ENCODE results near the gene ATP6V1A. TPM values are rescaled to one million over a fixed set of nuclear protein-coding genes. Genes with fewer than 3 reads are reported as not detected.

The ATP6V1A gene
- total RNA-seq, 1 experiment from 2014 or later, result 73.4 TPM

DNA sequence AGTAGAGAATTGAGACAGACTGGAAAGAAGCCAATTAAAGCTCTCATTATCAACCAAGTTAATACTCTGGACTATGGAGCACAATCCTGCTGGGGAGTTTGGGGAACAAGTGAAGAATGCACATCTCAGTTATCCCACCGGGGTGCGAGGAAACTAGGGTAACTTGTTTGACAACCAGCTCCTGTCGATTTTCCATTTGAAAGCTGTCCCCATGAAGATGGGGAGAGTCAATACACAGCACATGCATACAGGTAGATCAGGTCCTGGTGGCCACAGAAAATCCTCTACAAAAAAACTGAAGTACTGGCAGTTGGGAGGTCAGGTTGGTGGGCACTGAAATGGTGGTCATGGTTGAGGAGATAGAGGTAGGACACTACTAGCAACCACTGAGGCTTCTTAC is 66.0 kb downstream of the ATP6V1A start:
- H3K18ac ChIP-seq (ENCODE audit: insufficient read length, low read depth, low read length), result no peak overlapping the region
- no peak overlapping the region for H2AFZ ChIP-seq (ENCODE audit: low read length)
- H2BK15ac ChIP-seq (ENCODE audit: low read depth, low read length), result no peak overlapping the region
- Mint-ChIP-seq H3K27me3 (ENCODE audit: low read depth) (no peaks in the 10 kb centered on the region), H3K4me1 (peaks cover 7 to 10% of the 10 kb centered on the region in 2 experiments), H3K9me3 (no peaks in the 10 kb centered on the region), H3K4me3 (no peak overlapping the region), H3K27ac (peak overlapping the region in 1 of 3 experiments; percentile 10; a peak in 1 of 7 replicates), H3K36me3 (ENCODE audit: insufficient read depth in 1 of 3, low read depth in 3 of 3) (peaks cover 0 to 24% (median 0%) of the 10 kb centered on the region in 3 experiments; a peak in 4 of 7 replicates)
- no peak overlapping the region for H3T11ph ChIP-seq (ENCODE audit: low read length)
- TF ChIP-seq, protein P1, sequence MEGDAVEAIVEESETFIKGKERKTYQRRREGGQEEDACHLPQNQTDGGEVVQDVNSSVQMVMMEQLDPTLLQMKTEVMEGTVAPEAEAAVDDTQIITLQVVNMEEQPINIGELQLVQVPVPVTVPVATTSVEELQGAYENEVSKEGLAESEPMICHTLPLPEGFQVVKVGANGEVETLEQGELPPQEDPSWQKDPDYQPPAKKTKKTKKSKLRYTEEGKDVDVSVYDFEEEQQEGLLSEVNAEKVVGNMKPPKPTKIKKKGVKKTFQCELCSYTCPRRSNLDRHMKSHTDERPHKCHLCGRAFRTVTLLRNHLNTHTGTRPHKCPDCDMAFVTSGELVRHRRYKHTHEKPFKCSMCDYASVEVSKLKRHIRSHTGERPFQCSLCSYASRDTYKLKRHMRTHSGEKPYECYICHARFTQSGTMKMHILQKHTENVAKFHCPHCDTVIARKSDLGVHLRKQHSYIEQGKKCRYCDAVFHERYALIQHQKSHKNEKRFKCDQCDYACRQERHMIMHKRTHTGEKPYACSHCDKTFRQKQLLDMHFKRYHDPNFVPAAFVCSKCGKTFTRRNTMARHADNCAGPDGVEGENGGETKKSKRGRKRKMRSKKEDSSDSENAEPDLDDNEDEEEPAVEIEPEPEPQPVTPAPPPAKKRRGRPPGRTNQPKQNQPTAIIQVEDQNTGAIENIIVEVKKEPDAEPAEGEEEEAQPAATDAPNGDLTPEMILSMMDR (conservative IDR thresholded peaks at IDR 0.05), result no peak
- no peaks in the 10 kb centered on the region for H4K20me1 ChIP-seq (ENCODE audit: control insufficient read depth, insufficient read depth, insufficient read length)
- no peak for DNase-seq
- no peak overlapping the region for H3K14ac ChIP-seq (ENCODE audit: insufficient read depth, low read length)
- H2BK20ac ChIP-seq (ENCODE audit: low read depth, low read length, poor library complexity, severe bottlenecking), result no peak overlapping the region
- no peak overlapping the region for H3K4me2 ChIP-seq (ENCODE audit: insufficient read depth, insufficient read length, low read length)
- no peak overlapping the region for H2BK5ac ChIP-seq (ENCODE audit: insufficient read length, low read length)
- no peaks in the 10 kb centered on the region for H3K79me1 ChIP-seq (ENCODE audit: insufficient read depth, low read depth, low read length, poor library complexity, severe bottlenecking)
- no peak overlapping the region for H4K8ac ChIP-seq (replicated peaks; ENCODE audit: insufficient read length, low read depth, low read length)
- WGBS (ENCODE audit: extremely low coverage, insufficient read length, low lambda C conversion rate), result no CpG with 5 or more reads among the region's 3 CpGs
- H3K27ac ChIP-seq (ENCODE audit: insufficient read length, low read depth, low read length), result no peak overlapping the region
- H2AK5ac ChIP-seq (ENCODE audit: insufficient read length, low read length), result no peak overlapping the region
- no peaks in the 10 kb centered on the region for H3K9me3 ChIP-seq (ENCODE audit: control insufficient read depth, low read depth, low read length)
- H4K5ac ChIP-seq (ENCODE audit: insufficient read length, low read depth, low read length), result no peak overlapping the region
- H3K9ac ChIP-seq (ENCODE audit: extremely low read depth, insufficient read length, low read length), result no peak overlapping the region
- no peak overlapping the region for H3K56ac ChIP-seq (ENCODE audit: insufficient read length, low read depth, low read length)
- no peak overlapping the region for H3K4ac ChIP-seq (ENCODE audit: low read depth, low read length)
- H3K4me1 ChIP-seq (ENCODE audit: insufficient read depth, low read length), result peaks cover 4% of the 10 kb centered on the region; the same call in 1 of the 2 replicates
- no peaks in the 10 kb centered on the region for H3K27me3 ChIP-seq (ENCODE audit: insufficient read depth, low read length)
- no peak overlapping the region for H2BK12ac ChIP-seq (ENCODE audit: insufficient read length, low read depth, low read length)
- no peak overlapping the region for H2BK120ac ChIP-seq (ENCODE audit: low read depth, low read length, poor library complexity, severe bottlenecking)
- H3K23me2 ChIP-seq (ENCODE audit: insufficient read length, low read depth, low read length, poor library complexity, severe bottlenecking), result no peaks in the 10 kb centered on the region
- no peak overlapping the region for H4K91ac ChIP-seq (ENCODE audit: insufficient read length, low read depth, low read length)
- no peak overlapping the region for H3K23ac ChIP-seq (ENCODE audit: insufficient read length, low read depth, low read length)
- no peaks in the 10 kb centered on the region for H3K79me2 ChIP-seq (ENCODE audit: insufficient read depth, low read length)
